Measurements from ENCODE around the gene ARPC2. TPM values are rescaled to one million over a fixed set of nuclear protein-coding genes. Genes with fewer than 3 reads are reported as not detected.

Gene ARPC2
- total RNA-seq, 1 donor from 2014 or later, result 265 TPM

DNA sequence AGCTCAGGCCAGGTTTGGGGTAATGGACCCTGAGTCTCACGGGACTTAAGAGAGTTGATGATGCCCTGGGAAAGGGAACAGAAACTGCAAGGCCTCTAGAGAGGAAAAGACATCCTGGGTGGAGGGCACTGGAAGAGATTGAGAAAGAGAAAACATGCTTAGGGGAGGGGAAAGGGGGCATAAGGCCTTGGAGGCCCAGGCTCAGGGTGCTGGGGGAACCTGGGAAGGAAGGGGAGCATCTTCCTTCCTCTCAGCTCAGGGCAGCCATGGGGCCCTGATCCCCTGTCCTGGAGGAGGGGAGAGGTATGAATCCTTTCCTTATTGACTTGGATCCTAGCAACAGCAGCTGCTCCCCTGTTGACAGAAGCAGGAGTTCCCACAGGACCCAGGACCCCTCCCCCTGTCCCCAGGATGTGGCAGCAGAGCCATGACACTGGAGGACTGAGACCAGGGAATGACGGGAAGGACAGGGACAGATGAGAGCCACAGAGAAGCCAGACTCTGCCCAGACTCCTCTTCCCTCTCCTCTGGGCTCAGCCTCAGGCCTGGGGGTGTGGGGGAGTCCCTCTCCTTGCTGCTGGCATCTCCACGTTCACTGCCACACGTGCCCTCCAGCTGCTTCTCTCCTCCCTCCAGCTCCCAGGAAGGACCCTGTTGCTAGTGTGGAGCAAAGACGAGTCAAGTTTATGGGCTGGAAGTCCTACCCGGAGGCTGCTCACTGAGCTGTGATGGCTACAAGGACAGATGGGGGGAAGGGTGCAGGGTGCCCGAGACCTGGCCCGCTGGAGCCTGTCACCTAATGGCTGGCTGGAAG, 44.6 kb downstream of the ARPC2 start:
- no peak for DNase-seq (ENCODE audit: extremely low spot score, unreplicated experiment)

DNA sequence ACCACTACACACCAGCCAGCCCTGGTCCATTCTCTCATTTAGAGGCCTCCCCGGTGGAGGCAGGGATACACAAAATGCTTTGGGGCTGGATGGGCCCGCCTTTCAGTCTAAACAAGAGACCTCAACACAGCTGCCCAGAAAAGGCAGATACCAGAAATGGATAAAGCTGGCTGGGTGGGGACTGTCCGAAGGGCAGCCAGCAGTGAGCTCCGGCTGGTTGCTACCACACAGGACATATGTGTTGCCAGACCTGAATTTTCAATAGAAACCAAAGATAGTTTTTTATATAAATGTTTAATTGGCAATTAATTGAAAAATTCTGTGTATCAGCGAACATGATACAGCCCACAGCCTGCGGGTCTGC, 45.2 kb downstream of the ARPC2 start:
- no peak overlapping the region for H3K4me3 Mint-ChIP-seq (ENCODE audit: unreplicated experiment)
- TF ChIP-seq, protein P1, sequence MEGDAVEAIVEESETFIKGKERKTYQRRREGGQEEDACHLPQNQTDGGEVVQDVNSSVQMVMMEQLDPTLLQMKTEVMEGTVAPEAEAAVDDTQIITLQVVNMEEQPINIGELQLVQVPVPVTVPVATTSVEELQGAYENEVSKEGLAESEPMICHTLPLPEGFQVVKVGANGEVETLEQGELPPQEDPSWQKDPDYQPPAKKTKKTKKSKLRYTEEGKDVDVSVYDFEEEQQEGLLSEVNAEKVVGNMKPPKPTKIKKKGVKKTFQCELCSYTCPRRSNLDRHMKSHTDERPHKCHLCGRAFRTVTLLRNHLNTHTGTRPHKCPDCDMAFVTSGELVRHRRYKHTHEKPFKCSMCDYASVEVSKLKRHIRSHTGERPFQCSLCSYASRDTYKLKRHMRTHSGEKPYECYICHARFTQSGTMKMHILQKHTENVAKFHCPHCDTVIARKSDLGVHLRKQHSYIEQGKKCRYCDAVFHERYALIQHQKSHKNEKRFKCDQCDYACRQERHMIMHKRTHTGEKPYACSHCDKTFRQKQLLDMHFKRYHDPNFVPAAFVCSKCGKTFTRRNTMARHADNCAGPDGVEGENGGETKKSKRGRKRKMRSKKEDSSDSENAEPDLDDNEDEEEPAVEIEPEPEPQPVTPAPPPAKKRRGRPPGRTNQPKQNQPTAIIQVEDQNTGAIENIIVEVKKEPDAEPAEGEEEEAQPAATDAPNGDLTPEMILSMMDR (IDR thresholded peaks at IDR 0.05), result no peak
- no peak overlapping the region for H3K27ac Mint-ChIP-seq (ENCODE audit: unreplicated experiment)
- no peaks in the 10 kb centered on the region for H3K27me3 Mint-ChIP-seq (ENCODE audit: unreplicated experiment)
- no peaks in the 10 kb centered on the region for H3K9me3 Mint-ChIP-seq (ENCODE audit: unreplicated experiment)
- H3K36me3 Mint-ChIP-seq (ENCODE audit: unreplicated experiment), result peaks cover 14% of the 10 kb centered on the region
- DNase-seq (ENCODE audit: extremely low spot score, unreplicated experiment), result no peak
- H3K4me1 Mint-ChIP-seq (ENCODE audit: unreplicated experiment), result peaks cover 24% of the 10 kb centered on the region

More for the DNA sequence above, 44.6 kb downstream of the ARPC2 start:
- Mint-ChIP-seq H3K4me1 (ENCODE audit: unreplicated experiment) (peaks cover 24% of the 10 kb centered on the region), H3K4me3 (ENCODE audit: unreplicated experiment) (no peak overlapping the region), H3K9me3 (ENCODE audit: unreplicated experiment) (no peaks in the 10 kb centered on the region), H3K27me3 (ENCODE audit: unreplicated experiment) (no peaks in the 10 kb centered on the region), H3K27ac (ENCODE audit: unreplicated experiment) (no peak overlapping the region), H3K36me3 (ENCODE audit: unreplicated experiment) (peaks cover 11% of the 10 kb centered on the region)
- TF ChIP-seq, protein P1 (IDR thresholded peaks at IDR 0.05), result no peak

DNA sequence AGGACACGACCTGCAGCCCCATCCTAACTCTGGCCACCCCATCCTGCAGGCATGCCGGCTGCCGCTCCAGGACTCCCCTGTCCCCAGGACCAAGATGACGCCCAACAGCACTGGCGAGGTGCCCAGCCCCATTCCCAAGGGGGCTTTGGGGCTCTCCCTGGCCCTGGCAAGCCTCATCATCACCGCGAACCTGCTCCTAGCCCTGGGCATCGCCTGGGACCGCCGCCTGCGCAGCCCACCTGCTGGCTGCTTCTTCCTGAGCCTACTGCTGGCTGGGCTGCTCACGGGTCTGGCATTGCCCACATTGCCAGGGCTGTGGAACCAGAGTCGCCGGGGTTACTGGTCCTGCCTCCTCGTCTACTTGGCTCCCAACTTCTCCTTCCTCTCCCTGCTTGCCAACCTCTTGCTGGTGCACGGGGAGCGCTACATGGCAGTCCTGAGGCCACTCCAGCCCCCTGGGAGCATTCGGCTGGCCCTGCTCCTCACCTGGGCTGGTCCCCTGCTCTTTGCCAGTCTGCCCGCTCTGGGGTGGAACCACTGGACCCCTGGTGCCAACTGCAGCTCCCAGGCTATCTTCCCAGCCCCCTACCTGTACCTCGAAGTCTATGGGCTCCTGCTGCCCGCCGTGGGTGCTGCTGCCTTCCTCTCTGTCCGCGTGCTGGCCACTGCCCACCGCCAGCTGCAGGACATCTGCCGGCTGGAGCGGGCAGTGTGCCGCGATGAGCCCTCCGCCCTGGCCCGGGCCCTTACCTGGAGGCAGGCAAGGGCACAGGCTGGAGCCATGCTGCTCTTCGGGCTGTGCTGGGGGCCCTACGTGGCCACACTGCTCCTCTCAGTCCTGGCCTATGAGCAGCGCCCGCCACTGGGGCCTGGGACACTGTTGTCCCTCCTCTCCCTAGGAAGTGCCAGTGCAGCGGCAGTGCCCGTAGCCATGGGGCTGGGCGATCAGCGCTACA, 45.9 kb downstream of the ARPC2 start:
- H3K36me3 Mint-ChIP-seq (ENCODE audit: unreplicated experiment), result peaks cover 18% of the 10 kb centered on the region
- no peak for DNase-seq (ENCODE audit: extremely low spot score, unreplicated experiment)
- H3K27me3 Mint-ChIP-seq (ENCODE audit: unreplicated experiment), result no peaks in the 10 kb centered on the region
- no peak overlapping the region for H3K27ac Mint-ChIP-seq (ENCODE audit: unreplicated experiment)
- H3K9me3 Mint-ChIP-seq (ENCODE audit: unreplicated experiment), result no peaks in the 10 kb centered on the region
- no peak overlapping the region for H3K4me3 Mint-ChIP-seq (ENCODE audit: unreplicated experiment)
- TF ChIP-seq, protein P1 (IDR thresholded peaks at IDR 0.05), result no peak
- peaks cover 24% of the 10 kb centered on the region for H3K4me1 Mint-ChIP-seq (ENCODE audit: unreplicated experiment)

DNA sequence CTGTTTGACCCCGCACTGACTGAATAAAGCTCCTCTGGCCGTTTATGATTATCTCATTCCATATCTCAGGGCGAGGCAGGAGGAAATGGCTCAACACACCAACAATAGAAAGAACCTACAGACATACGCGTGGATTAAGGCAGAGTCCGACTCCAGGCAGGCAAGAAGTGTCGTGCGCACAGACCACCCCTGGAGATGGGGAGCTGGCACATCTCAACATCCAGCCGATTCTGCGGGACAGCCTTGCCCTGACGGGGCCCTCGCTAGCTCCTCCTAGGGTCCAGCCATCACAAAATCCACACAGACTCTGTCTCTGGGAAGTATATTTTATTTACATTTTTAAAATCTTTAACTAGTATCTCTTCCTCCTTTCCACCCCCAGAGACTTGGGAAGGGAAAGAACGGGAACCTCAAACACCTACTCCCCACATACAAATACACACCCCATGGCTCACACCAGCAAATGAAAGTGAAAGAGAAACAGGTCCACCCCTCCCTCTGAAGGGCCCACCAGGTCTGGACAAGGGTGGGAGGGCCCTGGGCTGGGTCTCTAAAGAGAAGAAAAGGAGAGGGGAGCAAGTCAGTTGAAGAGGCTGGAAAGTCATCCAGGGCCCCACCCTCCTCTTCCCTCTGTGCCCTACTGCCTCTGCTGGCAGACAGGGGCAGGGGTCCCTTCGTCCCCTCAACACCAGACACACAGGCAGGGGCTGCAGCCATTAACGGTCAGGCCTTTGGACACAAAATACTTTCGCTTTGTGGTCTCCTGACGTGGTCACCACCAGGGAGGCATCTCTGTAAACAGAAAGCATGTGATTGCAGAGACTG, 47.0 kb downstream of the ARPC2 start:
- Mint-ChIP-seq H3K4me1 (ENCODE audit: unreplicated experiment) (peaks cover 21% of the 10 kb centered on the region), H3K4me3 (ENCODE audit: unreplicated experiment) (no peak overlapping the region), H3K27ac (ENCODE audit: unreplicated experiment) (no peak overlapping the region), H3K27me3 (ENCODE audit: unreplicated experiment) (no peaks in the 10 kb centered on the region), H3K36me3 (ENCODE audit: unreplicated experiment) (peaks cover 18% of the 10 kb centered on the region), H3K9me3 (ENCODE audit: unreplicated experiment) (no peaks in the 10 kb centered on the region)
- TF ChIP-seq, protein P1 (IDR thresholded peaks at IDR 0.05), result no peak
- DNase-seq (ENCODE audit: extremely low spot score, unreplicated experiment), result no peak
